HepG2 (cell line): Measurements from ENCODE around the gene CDK5RAP2. TPM values are rescaled to one million over a fixed set of nuclear protein-coding genes. Genes with fewer than 3 reads are reported as not detected.

Experiments
- ATAC-seq: fragments of 200-7000 bp; cut with Tn5 transposase; 3 replicates; pipeline ENCODE4 v1.9.1; 2020; ENCODE audit warnings: mild to moderate bottlenecking, moderate library complexity
- BruUV-seq: library from RNA; stranded (reverse); fragments of 400-500 nt; replicated peaks from 2 replicates; lab custom pipeline; 2021; lab: Mats Ljungman, UMichigan
- CTCF ChIA-PET: fragments of 300-600 bp; formaldehyde crosslinking; extraction: SDS; loops from one replicate; lab custom pipeline; 2021; ENCODE audit warnings: low total read pairs, inconsistent platforms, low intra/inter-chr PET ratio; lab: Yijun Ruan, JAX
- POLR2A ChIA-PET: fragments of 350-600 bp; sonication (Branson Sonifier 250); formaldehyde crosslinking; loops from one replicate; lab custom pipeline; 2020; ENCODE audit warnings: antibody characterized with exemption, inconsistent platforms; lab: Yijun Ruan, JAX
- DNase-seq: peaks from one replicate; pipeline ENCODE4 v3.0.0-alpha.2; 2015; ENCODE audit warnings: low spot score
- FAIRE-seq: peaks from 3 replicates; lab custom pipeline; 2011; peaks lifted over from hg19 to GRCh38; lab: Jason Lieb, UNC
- H2AFZ ChIP-seq: one replicate; pipeline ENCODE4 v1.6.1; 2011; ENCODE audit warnings: low read length, inconsistent platforms
- H3K27ac ChIP-seq: fragments of 300-600 bp; 3 replicates; pipeline ENCODE4 v1.8.0; 2011; ENCODE audit warnings: mixed run types, mild to moderate bottlenecking, mixed read lengths, low read length, inconsistent platforms; ENCODE audit not compliant: insufficient read depth; ENCODE audit errors: extremely low read length
- H3K27me3 ChIP-seq, 2 experiments: fragments of 200-600 bp in 1 of 2; 2 replicates in 1 of 2; 3 replicates in 1 of 2; pipeline versions ENCODE4 v1.6.0 to v1.8.0; 2011; ENCODE audit warnings: low read length in 2 of 2, mild to moderate bottlenecking in 2 of 2, moderate library complexity in 2 of 2, inconsistent platforms in 1 of 2; ENCODE audit not compliant: insufficient read depth in 2 of 2, control insufficient read depth in 1 of 2
- H3K36me3 ChIP-seq, 2 experiments: fragments of 200-600 bp in 1 of 2; replicated peaks in 1 of 2; 2 replicates in 1 of 2; 3 replicates in 1 of 2; pipeline versions ENCODE4 v1.5.1 to v1.8.0; 2011; ENCODE audit warnings: low read length in 2 of 2, inconsistent platforms in 1 of 2; ENCODE audit not compliant: insufficient read depth in 2 of 2, control insufficient read depth in 1 of 2
- H3K4me1 ChIP-seq: 2 replicates; pipeline ENCODE4 v1.5.1; 2012; ENCODE audit warnings: low read length, inconsistent platforms; ENCODE audit not compliant: insufficient read depth
- H3K4me2 ChIP-seq: 2 replicates; pipeline ENCODE4 v1.6.0; 2011; ENCODE audit warnings: low read depth, low read length, inconsistent platforms
- H3K4me3 ChIP-seq, 3 experiments: fragments of 200-600 bp in 1 of 3; sonication (generic), shearing (Covaris generic) in 1 of 3; replicated peaks in 1 of 3; 2 replicates each; pipeline ENCODE4 v1.5.1; 2011 to 2016; ENCODE audit warnings: low read length in 3 of 3, inconsistent platforms in 2 of 3, low read depth in 2 of 3, mild to moderate bottlenecking in 2 of 3, control low read depth in 1 of 3, mixed read lengths in 1 of 3; ENCODE audit not compliant: insufficient read depth in 1 of 3
- H3K79me2 ChIP-seq: one replicate; pipeline ENCODE4 v1.6.1; 2011; ENCODE audit warnings: low read length, inconsistent platforms; ENCODE audit not compliant: insufficient read depth
- H3K9ac ChIP-seq: 2 replicates; pipeline ENCODE4 v1.6.0; 2011; ENCODE audit warnings: mild to moderate bottlenecking, low read depth, low read length, inconsistent platforms; ENCODE audit not compliant: insufficient read depth
- H3K9me3 ChIP-seq: 2 replicates; pipeline ENCODE4 v1.5.1; 2012; ENCODE audit warnings: mild to moderate bottlenecking, low read length
- H4K20me1 ChIP-seq: 2 replicates; pipeline ENCODE4 v1.6.0; 2011; ENCODE audit warnings: inconsistent platforms, mild to moderate bottlenecking, low read length, moderate library complexity; ENCODE audit not compliant: insufficient read depth
- ASH2L ChIP-seq: fragments of 300-600, 200-600 bp; sonication (generic); IDR thresholded peaks from 2 replicates; pipeline ENCODE4 v1.7.0; 2017; ENCODE audit warnings: low read depth, mild to moderate bottlenecking, moderate library complexity, mixed read lengths, low read length; ENCODE audit not compliant: insufficient read length
- FOXP1 ChIP-seq, 2 experiments: fragments of 450-650 bp in 1 of 2; IDR thresholded peaks; 2 replicates each; pipeline ENCODE4 v1.6.1; 2017 to 2018; ENCODE audit warnings: antibody characterized with exemption in 1 of 2
- SMARCC2 ChIP-seq: fragments of 450-650 bp; IDR thresholded peaks from 2 replicates; pipeline ENCODE4 v1.6.1; 2017; ENCODE audit warnings: antibody characterized with exemption, mild to moderate bottlenecking
- SP4 ChIP-seq: sonication (generic); formaldehyde crosslinking; IDR thresholded peaks from 2 replicates; pipeline ENCODE4 v1.8.1; 2023; ENCODE audit warnings: mild to moderate bottlenecking, missing genetic modification reagents
- TOE1 ChIP-seq: sonication (generic); formaldehyde crosslinking; IDR thresholded peaks from 2 replicates; pipeline ENCODE4 v1.4.0; 2020; ENCODE audit warnings: mild to moderate bottlenecking, missing genetic modification reagents
- ZBTB3 ChIP-seq: sonication (generic); formaldehyde crosslinking; IDR thresholded peaks from 2 replicates; pipeline ENCODE4 v1.4.0; 2020; ENCODE audit warnings: low read depth, mild to moderate bottlenecking, moderate library complexity, missing genetic modification reagents, borderline replicate concordance
- ZC3H4 ChIP-seq: sonication (generic); formaldehyde crosslinking; IDR thresholded peaks from 2 replicates; pipeline ENCODE4 v1.4.0; 2020; ENCODE audit warnings: missing genetic modification reagents, borderline replicate concordance
- ZNF446 ChIP-seq: sonication (generic); formaldehyde crosslinking; IDR thresholded peaks from 2 replicates; pipeline ENCODE4 v1.5.0; 2020; ENCODE audit warnings: mild to moderate bottlenecking, missing genetic modification reagents
- ZNF629 ChIP-seq: sonication (generic); formaldehyde crosslinking; conservative IDR thresholded peaks from 2 replicates; pipeline ENCODE4 v1.5.0; 2020; ENCODE audit warnings: missing genetic modification reagents
- ZNF709 ChIP-seq: sonication (generic); formaldehyde crosslinking; IDR thresholded peaks from 2 replicates; pipeline ENCODE4 v1.5.0; 2020; ENCODE audit warnings: mild to moderate bottlenecking, missing genetic modification reagents
- ZNF768 ChIP-seq: sonication (generic); formaldehyde crosslinking; IDR thresholded peaks from 2 replicates; pipeline ENCODE4 v1.4.0; 2020; ENCODE audit warnings: missing genetic modification reagents
- ZSCAN30 ChIP-seq: sonication (generic); formaldehyde crosslinking; IDR thresholded peaks from 2 replicates; pipeline ENCODE4 v1.5.0; 2020; ENCODE audit warnings: mild to moderate bottlenecking, missing genetic modification reagents
- WGBS: methylation state at CpG from one replicate; pipeline ENCODE4 v1.1.6; 2017; ENCODE audit warnings: low lambda C conversion rate; 5-methylcytosine and 5-hydroxymethylcytosine counted together
- in situ Hi-C: cut with HindIII; loops from 2 replicates; pipeline ENCODE4 v1.10.0; 2017; ENCODE audit warnings: low pct_unique_long_range_greater_than_20kb; ENCODE audit not compliant: extremely low pct_ligation_motif_present
- intact Hi-C: fragments of 100-400 bp; cut with micrococcal nuclease; formaldehyde crosslinking; loops from one replicate; pipeline ENCODE4 v1.10.0; 2022; ENCODE audit not compliant: unreplicated experiment
- polyA plus RNA-seq, 8 experiments: library from polyadenylated mRNA; depleted of rRNA in 3 of 8; stranded (reverse) in 7 of 8; unstranded in 1 of 8; fragments of >200 nt; fragmentation: Illumina TruSeq in 4 of 8; extraction: Trizol in 4 of 8; gene quantifications; 2 replicates each; pipeline versions ENCODE4 v1.2.1 to v1.2.3, GENCODE V29; 2011 to 2016; ENCODE audit warnings: low read depth in 4 of 8, missing spikeins in 1 of 8, mixed read lengths in 1 of 8; ENCODE audit not compliant: insufficient read depth in 1 of 8
- total RNA-seq, 5 experiments: library from RNA; depleted of rRNA; stranded (reverse); fragments of >200 nt; fragmentation: Illumina TruSeq; extraction: Trizol; gene quantifications; 2 replicates each; pipeline ENCODE4 v1.2.3, GENCODE V29; 2016; ENCODE audit warnings: low read depth in 1 of 5
- TF ChIP-seq, protein P1 (sequence below): fragments of 450-650 bp; IDR thresholded peaks from 2 replicates; pipeline ENCODE4 v1.6.1; 2016
- TF ChIP-seq, protein P2 (sequence below): sonication (generic); formaldehyde crosslinking; IDR thresholded peaks from 2 replicates; pipeline ENCODE4 v1.8.0; 2022; ENCODE audit warnings: mild to moderate bottlenecking, missing genetic modification reagents, moderate library complexity
- TF ChIP-seq, protein P3 (sequence below): sonication (generic); formaldehyde crosslinking; IDR thresholded peaks from 2 replicates; pipeline ENCODE4 v1.4.0; 2020; ENCODE audit warnings: mild to moderate bottlenecking, missing genetic modification reagents
- TF ChIP-seq, protein P4 (sequence below): sonication (generic); formaldehyde crosslinking; IDR thresholded peaks from 2 replicates; pipeline ENCODE4 v1.4.0; 2020; ENCODE audit warnings: mild to moderate bottlenecking, missing genetic modification reagents
- TF ChIP-seq, protein P5 (sequence below): IDR thresholded peaks from 2 replicates; pipeline ENCODE4 v1.6.1; 2016; ENCODE audit warnings: mild to moderate bottlenecking, missing biosample characterization, missing genetic modification reagents
- TF ChIP-seq, protein P6 (sequence below): sonication (generic); formaldehyde crosslinking; IDR thresholded peaks from 2 replicates; pipeline ENCODE4 v1.5.0; 2020; ENCODE audit warnings: mild to moderate bottlenecking, missing genetic modification reagents

CDK5RAP2 gene
- total and polyA plus RNA-seq, 2 of the 13 experiments (the other 11 are each of a cell fraction or from before 2014, with no cell fraction given): 31.8 to 42.2 TPM

DNA sequence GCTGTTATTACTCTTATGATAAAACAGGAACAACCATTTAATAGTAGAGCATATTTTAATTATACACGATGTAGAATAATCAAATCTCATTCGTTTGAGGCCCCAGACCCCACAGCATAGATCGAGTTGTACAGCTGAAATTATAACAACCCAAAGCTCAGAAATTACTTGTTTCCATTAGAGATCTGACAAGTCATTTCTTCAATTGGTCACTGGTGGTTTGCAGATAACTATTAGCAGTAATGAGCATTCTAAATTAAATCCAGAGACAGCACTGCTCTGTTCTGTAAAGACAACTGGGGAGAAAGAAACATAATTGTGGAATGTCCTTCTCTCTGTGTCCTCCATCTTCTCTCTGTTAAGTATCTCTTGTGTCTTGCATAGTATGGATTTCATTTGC is 12.9 kb downstream of the CDK5RAP2 start:
- CTCF ChIA-PET: no interaction called here
- Histone ChIP-seq H3K4me2 (no peak overlapping the region), H3K36me3 (peaks cover 21 to 79% of the 10 kb centered on the region in 2 experiments), H3K9ac (no peak overlapping the region), H3K79me2 (peaks cover 72% of the 10 kb centered on the region), H3K27ac (no peak overlapping the region), H3K4me3 (no peak overlapping the region), H3K27me3 (no peaks in the 10 kb centered on the region), H3K9me3 (no peaks in the 10 kb centered on the region), H4K20me1 (no peaks in the 10 kb centered on the region), H2AFZ (no peak overlapping the region), H3K4me1 (peaks cover 51% of the 10 kb centered on the region)
- intact Hi-C loops: no loop called here
- in situ Hi-C loops: no loop called here
- BruUV-seq: no TSS peak
- 91% methylated on average over 3 of the region's 3 CpGs for WGBS
- ATAC-seq: no peak
- no peak for DNase-seq
- no peak for FAIRE-seq
- POLR2A ChIA-PET: no interaction called here
- TF ChIP-seq, protein P1, sequence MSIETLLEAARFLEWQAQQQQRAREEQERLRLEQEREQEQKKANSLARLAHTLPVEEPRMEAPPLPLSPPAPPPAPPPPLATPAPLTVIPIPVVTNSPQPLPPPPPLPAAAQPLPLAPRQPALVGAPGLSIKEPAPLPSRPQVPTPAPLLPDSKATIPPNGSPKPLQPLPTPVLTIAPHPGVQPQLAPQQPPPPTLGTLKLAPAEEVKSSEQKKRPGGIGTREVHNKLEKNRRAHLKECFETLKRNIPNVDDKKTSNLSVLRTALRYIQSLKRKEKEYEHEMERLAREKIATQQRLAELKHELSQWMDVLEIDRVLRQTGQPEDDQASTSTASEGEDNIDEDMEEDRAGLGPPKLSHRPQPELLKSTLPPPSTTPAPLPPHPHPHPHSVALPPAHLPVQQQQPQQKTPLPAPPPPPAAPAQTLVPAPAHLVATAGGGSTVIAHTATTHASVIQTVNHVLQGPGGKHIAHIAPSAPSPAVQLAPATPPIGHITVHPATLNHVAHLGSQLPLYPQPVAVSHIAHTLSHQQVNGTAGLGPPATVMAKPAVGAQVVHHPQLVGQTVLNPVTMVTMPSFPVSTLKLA: no peak
- TF ChIP-seq SMARCC2 (no peak), FOXP1 (IDR thresholded peaks at IDR 0.05) (no peak), FOXP1 (CRISPR knock-in tag; IDR thresholded peaks at IDR 0.05) (no peak), SP4 (CRISPR knock-in tag) (no peak), ASH2L (no peak), ZNF768 (CRISPR knock-in tag) (no peak), ZSCAN30 (CRISPR knock-in tag) (no peak), ZNF629 (no peak), ZNF709 (CRISPR knock-in tag) (no peak), ZBTB3 (no peak), TOE1 (CRISPR knock-in tag) (no peak), ZNF446 (CRISPR knock-in tag) (no peak), ZC3H4 (CRISPR knock-in tag) (no peak)
- TF ChIP-seq, protein P2, sequence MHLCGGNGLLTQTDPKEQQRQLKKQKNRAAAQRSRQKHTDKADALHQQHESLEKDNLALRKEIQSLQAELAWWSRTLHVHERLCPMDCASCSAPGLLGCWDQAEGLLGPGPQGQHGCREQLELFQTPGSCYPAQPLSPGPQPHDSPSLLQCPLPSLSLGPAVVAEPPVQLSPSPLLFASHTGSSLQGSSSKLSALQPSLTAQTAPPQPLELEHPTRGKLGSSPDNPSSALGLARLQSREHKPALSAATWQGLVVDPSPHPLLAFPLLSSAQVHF (CRISPR knock-in tag): no peak
- TF ChIP-seq, protein P3, sequence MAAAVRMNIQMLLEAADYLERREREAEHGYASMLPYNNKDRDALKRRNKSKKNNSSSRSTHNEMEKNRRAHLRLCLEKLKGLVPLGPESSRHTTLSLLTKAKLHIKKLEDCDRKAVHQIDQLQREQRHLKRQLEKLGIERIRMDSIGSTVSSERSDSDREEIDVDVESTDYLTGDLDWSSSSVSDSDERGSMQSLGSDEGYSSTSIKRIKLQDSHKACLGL (CRISPR knock-in tag): no peak
- TF ChIP-seq, protein P4, sequence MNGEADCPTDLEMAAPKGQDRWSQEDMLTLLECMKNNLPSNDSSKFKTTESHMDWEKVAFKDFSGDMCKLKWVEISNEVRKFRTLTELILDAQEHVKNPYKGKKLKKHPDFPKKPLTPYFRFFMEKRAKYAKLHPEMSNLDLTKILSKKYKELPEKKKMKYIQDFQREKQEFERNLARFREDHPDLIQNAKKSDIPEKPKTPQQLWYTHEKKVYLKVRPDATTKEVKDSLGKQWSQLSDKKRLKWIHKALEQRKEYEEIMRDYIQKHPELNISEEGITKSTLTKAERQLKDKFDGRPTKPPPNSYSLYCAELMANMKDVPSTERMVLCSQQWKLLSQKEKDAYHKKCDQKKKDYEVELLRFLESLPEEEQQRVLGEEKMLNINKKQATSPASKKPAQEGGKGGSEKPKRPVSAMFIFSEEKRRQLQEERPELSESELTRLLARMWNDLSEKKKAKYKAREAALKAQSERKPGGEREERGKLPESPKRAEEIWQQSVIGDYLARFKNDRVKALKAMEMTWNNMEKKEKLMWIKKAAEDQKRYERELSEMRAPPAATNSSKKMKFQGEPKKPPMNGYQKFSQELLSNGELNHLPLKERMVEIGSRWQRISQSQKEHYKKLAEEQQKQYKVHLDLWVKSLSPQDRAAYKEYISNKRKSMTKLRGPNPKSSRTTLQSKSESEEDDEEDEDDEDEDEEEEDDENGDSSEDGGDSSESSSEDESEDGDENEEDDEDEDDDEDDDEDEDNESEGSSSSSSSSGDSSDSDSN (CRISPR knock-in tag): no peak
- TF ChIP-seq, protein P5, sequence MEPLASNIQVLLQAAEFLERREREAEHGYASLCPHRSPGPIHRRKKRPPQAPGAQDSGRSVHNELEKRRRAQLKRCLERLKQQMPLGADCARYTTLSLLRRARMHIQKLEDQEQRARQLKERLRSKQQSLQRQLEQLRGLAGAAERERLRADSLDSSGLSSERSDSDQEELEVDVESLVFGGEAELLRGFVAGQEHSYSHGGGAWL (CRISPR knock-in tag): no peak
- TF ChIP-seq, protein P6, sequence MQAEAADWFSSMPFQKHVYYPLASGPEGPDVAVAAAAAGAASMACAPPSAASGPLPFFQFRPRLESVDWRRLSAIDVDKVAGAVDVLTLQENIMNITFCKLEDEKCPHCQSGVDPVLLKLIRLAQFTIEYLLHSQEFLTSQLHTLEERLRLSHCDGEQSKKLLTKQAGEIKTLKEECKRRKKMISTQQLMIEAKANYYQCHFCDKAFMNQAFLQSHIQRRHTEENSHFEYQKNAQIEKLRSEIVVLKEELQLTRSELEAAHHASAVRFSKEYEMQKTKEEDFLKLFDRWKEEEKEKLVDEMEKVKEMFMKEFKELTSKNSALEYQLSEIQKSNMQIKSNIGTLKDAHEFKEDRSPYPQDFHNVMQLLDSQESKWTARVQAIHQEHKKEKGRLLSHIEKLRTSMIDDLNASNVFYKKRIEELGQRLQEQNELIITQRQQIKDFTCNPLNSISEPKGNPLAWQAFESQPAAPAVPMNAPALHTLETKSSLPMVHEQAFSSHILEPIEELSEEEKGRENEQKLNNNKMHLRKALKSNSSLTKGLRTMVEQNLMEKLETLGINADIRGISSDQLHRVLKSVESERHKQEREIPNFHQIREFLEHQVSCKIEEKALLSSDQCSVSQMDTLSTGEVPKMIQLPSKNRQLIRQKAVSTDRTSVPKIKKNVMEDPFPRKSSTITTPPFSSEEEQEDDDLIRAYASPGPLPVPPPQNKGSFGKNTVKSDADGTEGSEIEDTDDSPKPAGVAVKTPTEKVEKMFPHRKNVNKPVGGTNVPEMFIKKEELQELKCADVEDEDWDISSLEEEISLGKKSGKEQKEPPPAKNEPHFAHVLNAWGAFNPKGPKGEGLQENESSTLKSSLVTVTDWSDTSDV: no peak
